Natural killer cell (primary cell): ENCODE measurements around the gene TRIM52. TPM values are rescaled to one million over a fixed set of nuclear protein-coding genes. Genes with fewer than 3 reads are reported as not detected.
A peak's percentile ranks its signal among the peaks of the same experiment; 100 is the strongest.

Experiments
- ATAC-seq, 3 donors: fragments of 150-1000 bp in 2 of 3; fragments of 200-7000 bp in 1 of 3; cut with Tn5 transposase; 1 replicate in 1 of 3; 2 replicates in 2 of 3; pipeline ENCODE4 v1.10.0; 2021; ENCODE audit warnings: mild to moderate bottlenecking in 2 of 3, moderate library complexity in 2 of 3
- DNase-seq, 2 donors: peaks; one replicate each; pipeline versions ENCODE4 v3.0.0 to v3.0.0-alpha.2; 2013 to 2021; ENCODE audit warnings: mixed read lengths in 1 of 2
- H3K27ac ChIP-seq: one replicate; pipeline ENCODE4 v1.5.1; 2013; ENCODE audit warnings: mild to moderate bottlenecking, low read length
- H3K27me3 ChIP-seq: one replicate; pipeline ENCODE4 v1.6.1; 2013; ENCODE audit warnings: low read length; ENCODE audit not compliant: control insufficient read depth, insufficient read depth
- H3K36me3 ChIP-seq: one replicate; pipeline ENCODE4 v1.6.1; 2013; ENCODE audit warnings: low read length; ENCODE audit not compliant: control insufficient read depth, insufficient read depth
- H3K4me1 ChIP-seq: one replicate; pipeline ENCODE4 v1.6.1; 2013; ENCODE audit warnings: low read length; ENCODE audit not compliant: control insufficient read depth, insufficient read depth
- H3K4me3 ChIP-seq: one replicate; pipeline ENCODE4 v1.5.1; 2013; ENCODE audit warnings: low read length
- H3K9me3 ChIP-seq: one replicate; pipeline ENCODE4 v1.6.1; 2013; ENCODE audit warnings: low read length; ENCODE audit not compliant: control insufficient read depth, insufficient read depth
- H3K27ac Mint-ChIP-seq, 2 donors: one replicate each; pipeline ENCODE4 v1.8.0; 2022; ENCODE audit warnings: mild to moderate bottlenecking in 2 of 2, mixed read lengths in 2 of 2, moderate library complexity in 1 of 2
- H3K27me3 Mint-ChIP-seq, 2 donors: one replicate each; pipeline ENCODE4 v1.8.0; 2022; ENCODE audit warnings: low read depth in 2 of 2, mixed read lengths in 2 of 2
- H3K36me3 Mint-ChIP-seq: one replicate; pipeline ENCODE4 v1.8.0; 2022; ENCODE audit warnings: mixed read lengths
- H3K4me1 Mint-ChIP-seq, 2 donors: one replicate each; pipeline ENCODE4 v1.8.0; 2022; ENCODE audit warnings: mixed read lengths in 2 of 2
- H3K4me3 Mint-ChIP-seq: one replicate; pipeline ENCODE4 v1.8.0; 2022; ENCODE audit warnings: mild to moderate bottlenecking, moderate library complexity, mixed read lengths
- H3K9me3 Mint-ChIP-seq, 2 donors: one replicate each; pipeline ENCODE4 v1.8.0; 2022; ENCODE audit warnings: mixed read lengths in 2 of 2
- CTCF ChIP-seq: fragments of 200-600 bp; IDR thresholded peaks from one replicate; pipeline ENCODE4 v1.8.0; 2022; ENCODE audit warnings: antibody characterized with exemption
- WGBS: methylation state at CpG from one replicate; pipeline ENCODE4 v1.1.7; 2013; ENCODE audit warnings: missing lambda C conversion rate; ENCODE audit not compliant: insufficient coverage; 5-methylcytosine and 5-hydroxymethylcytosine counted together
- intact Hi-C: fragments of 100-400 bp; cut with micrococcal nuclease; formaldehyde crosslinking; loops from one replicate; pipeline ENCODE4 v1.14.2; 2022
- total RNA-seq, 4 donors: library from RNA; stranded (reverse); fragments of 120-200 nt in 1 of 4; gene quantifications; one replicate each; pipeline versions ENCODE4 v1.2.3 to v1.2.4, GENCODE V29; 2013 to 2022

TRIM52 gene
- total RNA-seq, 3 donors from 2014 or later (not counting 1 experiment from before 2014, with no cell fraction given), result 43.4 to 60.0 (median 44.4) TPM

- Histone ChIP-seq H3K9me3 (no peaks in the 10 kb centered on the region), H3K4me3 (no peak overlapping the region), H3K4me1 (peaks cover 38% of the 10 kb centered on the region), H3K36me3 (no peaks in the 10 kb centered on the region), H3K27me3 (peaks cover 10% of the 10 kb centered on the region), H3K27ac (no peak overlapping the region)
- no peak for TF ChIP-seq CTCF
- peak overlapping the region; percentile 99 for H3K4me3 Mint-ChIP-seq
- peak overlapping the region; percentile 91 to 99 for H3K27ac Mint-ChIP-seq
- WGBS, result 44% methylated on average over 3 of the region's 3 CpGs
- peaks cover 9% of the 10 kb centered on the region for H3K36me3 Mint-ChIP-seq
- no peaks in the 10 kb centered on the region for H3K9me3 Mint-ChIP-seq
- ATAC-seq, result no peak
- DNase-seq, result no peak
- intact Hi-C loops, result loop anchor here (1.0 kb wide), 4 partner anchors 10 to 35 kb away; no protein-coding TSS in a partner anchor
- H3K27me3 Mint-ChIP-seq, result peaks cover 24 to 26% of the 10 kb centered on the region in 2 donors
- H3K4me1 Mint-ChIP-seq, result peaks cover 33 to 48% of the 10 kb centered on the region in 2 donors
Observed at GRCh38 chr5:181207960-181208253, 53.0 kb downstream of the TRIM52 start.

GRCh38 chr5:181207214-181207959 is 53.6 kb downstream of the TRIM52 start:
- Histone ChIP-seq H3K36me3 (no peaks in the 10 kb centered on the region), H3K9me3 (no peaks in the 10 kb centered on the region), H3K4me3 (peak overlapping the region; percentile 31), H3K27ac (peak overlapping the region; percentile 58), H3K4me1 (peaks cover 38% of the 10 kb centered on the region), H3K27me3 (peaks cover 10% of the 10 kb centered on the region)
- no peak for TF ChIP-seq CTCF
- Mint-ChIP-seq H3K36me3 (peaks cover 9% of the 10 kb centered on the region), H3K4me1 (peaks cover 33 to 48% of the 10 kb centered on the region in 2 donors), H3K27me3 (peaks cover 24 to 27% of the 10 kb centered on the region in 2 donors), H3K27ac (peak overlapping the region; percentile 91 to 99), H3K4me3 (peak overlapping the region; percentile 99), H3K9me3 (no peaks in the 10 kb centered on the region)
- WGBS, result under 1% methylated on average over 31 of the region's 36 CpGs
- intact Hi-C loops, result loop anchor here (1.0 kb wide), 4 partner anchors 11 to 34 kb away; no protein-coding TSS in a partner anchor
- peak; percentile 66 to 74 (median 72) for ATAC-seq
- peak; percentile 66 to 90 for DNase-seq

DNA sequence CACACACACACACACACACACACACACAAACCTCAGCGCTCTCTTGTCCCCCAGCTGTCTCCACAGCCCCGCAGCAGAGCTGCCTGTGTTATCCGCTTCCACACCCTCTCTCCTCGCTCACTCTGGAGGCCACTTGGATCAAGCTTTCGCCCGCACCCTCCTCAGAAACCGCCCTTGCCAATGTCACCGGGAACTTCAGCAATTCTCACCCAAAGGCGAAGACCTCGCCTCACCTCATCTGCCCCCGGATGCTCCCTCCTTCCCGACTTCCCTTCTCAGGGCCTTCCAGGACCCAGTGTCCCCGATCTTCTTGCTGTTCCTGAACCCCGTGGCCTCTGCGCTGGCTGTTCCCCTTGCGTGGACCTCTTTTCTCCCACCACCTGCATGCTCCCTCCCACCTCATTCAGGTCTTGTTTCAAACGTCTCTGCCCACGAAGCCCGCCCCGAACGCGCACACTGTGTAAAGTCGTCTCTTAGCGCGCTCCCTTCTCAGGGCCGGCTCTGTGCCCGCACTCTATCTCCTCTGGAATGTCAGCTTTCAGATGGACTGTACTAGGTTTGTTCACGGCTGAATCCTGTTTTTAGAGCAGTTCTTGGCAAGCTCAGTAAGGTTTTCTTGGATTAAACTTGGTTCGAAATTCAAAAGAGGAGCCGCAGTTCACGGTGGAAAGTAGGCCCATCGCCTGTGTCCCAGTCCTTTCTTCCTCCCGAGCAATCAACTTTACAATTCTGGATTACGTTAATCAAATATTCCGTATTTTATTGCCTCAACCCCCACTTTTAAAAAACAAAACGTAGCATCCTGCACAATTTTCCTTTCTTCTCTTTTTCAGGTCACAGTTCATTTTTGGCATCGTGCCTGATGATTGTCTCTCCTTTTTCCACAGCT is 54.9 kb downstream of the TRIM52 start:
- H3K27me3 Mint-ChIP-seq, result peaks cover 27 to 30% of the 10 kb centered on the region in 2 donors
- peak in 1 of 2 donors; percentile 53 for DNase-seq
- peaks cover 9% of the 10 kb centered on the region for H3K36me3 Mint-ChIP-seq
- no peak for ATAC-seq
- Histone ChIP-seq H3K27me3 (peaks cover 10% of the 10 kb centered on the region), H3K4me3 (peak overlapping the region; percentile 31), H3K9me3 (no peaks in the 10 kb centered on the region), H3K4me1 (peaks cover 38% of the 10 kb centered on the region), H3K36me3 (no peaks in the 10 kb centered on the region), H3K27ac (no peak overlapping the region)
- H3K9me3 Mint-ChIP-seq, result no peaks in the 10 kb centered on the region
- WGBS, result 4% methylated on average over 37 of the region's 37 CpGs
- TF ChIP-seq CTCF, result no peak
- peaks cover 33 to 48% of the 10 kb centered on the region in 2 donors for H3K4me1 Mint-ChIP-seq
- H3K27ac Mint-ChIP-seq, result peak overlapping the region; percentile 91 to 99
- intact Hi-C loops, result no loop called here
- H3K4me3 Mint-ChIP-seq, result peak overlapping the region; percentile 99

Other genes with a start within 250 kb of the TRIM52 start
- gene BTNL9, start 220.9 kb downstream of the TRIM52 start, total RNA-seq, result under 1 TPM in 1 of 3 donors, not detected in 2; 0.54 TPM
- not detected for gene OR2V1, start 130.0 kb downstream of the TRIM52 start, total RNA-seq
- gene OR2V2, start 113.6 kb downstream of the TRIM52 start, total RNA-seq, result not detected
- 1 to 10 TPM in 1 of 3 donors, under 1 TPM in 1, not detected in 1; 0.73 to 1.2 TPM for gene TRIM7, start 55.9 kb downstream of the TRIM52 start, total RNA-seq
- 10 to 100 TPM; 33.4 to 41.6 (median 36.0) TPM for gene TRIM41, start 37.9 kb downstream of the TRIM52 start, total RNA-seq
- gene RACK1, start 17.2 kb downstream of the TRIM52 start, total RNA-seq, result 1,000 to 10,000 TPM; 1,089 to 1,233 (median 1,138) TPM
- not detected for gene OR4F3, start 106.1 kb upstream of the TRIM52 start, total RNA-seq